Kidney epithelial cell (primary cell): ENCODE measurements around the gene SLAMF8. TPM values are rescaled to one million over a fixed set of nuclear protein-coding genes. Genes with fewer than 3 reads are reported as not detected.

Experiments
- DNase-seq: peaks from one replicate; pipeline ENCODE4 v3.0.0-alpha.2; 2010; ENCODE audit warnings: low read depth
- H3K27me3 ChIP-seq: 2 replicates; pipeline ENCODE4 v1.6.0; 2011; ENCODE audit warnings: low read length; ENCODE audit not compliant: control insufficient read depth, insufficient read depth
- H3K36me3 ChIP-seq: 2 replicates; pipeline ENCODE4 v1.5.1; 2011; ENCODE audit warnings: low read length; ENCODE audit not compliant: control insufficient read depth, insufficient read depth
- H3K4me3 ChIP-seq: 2 replicates; pipeline ENCODE4 v1.5.1; 2011; ENCODE audit warnings: low read depth, mild to moderate bottlenecking, control low read depth, low read length
- total RNA-seq: library from RNA; depleted of rRNA; stranded (reverse); fragments of >200 nt; gene quantifications from 2 replicates; pipeline ENCODE4 v1.2.3, GENCODE V29; 2015
- TF ChIP-seq, protein P1 (sequence below): IDR thresholded peaks from 2 replicates; pipeline ENCODE4 v1.5.1; 2011; ENCODE audit warnings: mild to moderate bottlenecking, moderate library complexity, low read length, control low read depth, inconsistent platforms; ENCODE audit not compliant: insufficient read depth, poor library complexity, severe bottlenecking

SLAMF8 gene
- total RNA-seq, 1 donor from 2014 or later, result 0.04 TPM

DNA sequence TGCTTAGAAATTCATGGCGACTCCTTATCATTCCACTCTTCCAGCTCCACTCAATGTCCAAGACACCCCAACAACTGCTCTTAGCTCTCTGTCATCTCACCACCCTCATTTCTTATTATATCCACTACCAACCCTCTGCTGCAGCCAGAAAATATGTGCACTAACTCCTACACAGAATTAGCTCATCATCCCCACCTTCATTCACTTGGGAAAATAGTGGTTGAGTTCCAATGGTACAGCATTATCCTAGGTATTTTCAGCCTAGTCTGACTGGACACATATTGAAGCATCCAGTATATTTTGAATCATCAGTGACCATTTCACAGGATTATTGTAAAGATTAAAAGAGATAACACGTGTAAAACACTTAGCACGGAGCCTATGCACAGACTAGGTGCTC is 52.5 kb downstream of the SLAMF8 start:
- Histone ChIP-seq H3K36me3 (no peaks in the 10 kb centered on the region), H3K4me3 (no peak overlapping the region), H3K27me3 (no peaks in the 10 kb centered on the region)
- TF ChIP-seq, protein P1, sequence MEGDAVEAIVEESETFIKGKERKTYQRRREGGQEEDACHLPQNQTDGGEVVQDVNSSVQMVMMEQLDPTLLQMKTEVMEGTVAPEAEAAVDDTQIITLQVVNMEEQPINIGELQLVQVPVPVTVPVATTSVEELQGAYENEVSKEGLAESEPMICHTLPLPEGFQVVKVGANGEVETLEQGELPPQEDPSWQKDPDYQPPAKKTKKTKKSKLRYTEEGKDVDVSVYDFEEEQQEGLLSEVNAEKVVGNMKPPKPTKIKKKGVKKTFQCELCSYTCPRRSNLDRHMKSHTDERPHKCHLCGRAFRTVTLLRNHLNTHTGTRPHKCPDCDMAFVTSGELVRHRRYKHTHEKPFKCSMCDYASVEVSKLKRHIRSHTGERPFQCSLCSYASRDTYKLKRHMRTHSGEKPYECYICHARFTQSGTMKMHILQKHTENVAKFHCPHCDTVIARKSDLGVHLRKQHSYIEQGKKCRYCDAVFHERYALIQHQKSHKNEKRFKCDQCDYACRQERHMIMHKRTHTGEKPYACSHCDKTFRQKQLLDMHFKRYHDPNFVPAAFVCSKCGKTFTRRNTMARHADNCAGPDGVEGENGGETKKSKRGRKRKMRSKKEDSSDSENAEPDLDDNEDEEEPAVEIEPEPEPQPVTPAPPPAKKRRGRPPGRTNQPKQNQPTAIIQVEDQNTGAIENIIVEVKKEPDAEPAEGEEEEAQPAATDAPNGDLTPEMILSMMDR, result no peak
- no peak for DNase-seq

DNA sequence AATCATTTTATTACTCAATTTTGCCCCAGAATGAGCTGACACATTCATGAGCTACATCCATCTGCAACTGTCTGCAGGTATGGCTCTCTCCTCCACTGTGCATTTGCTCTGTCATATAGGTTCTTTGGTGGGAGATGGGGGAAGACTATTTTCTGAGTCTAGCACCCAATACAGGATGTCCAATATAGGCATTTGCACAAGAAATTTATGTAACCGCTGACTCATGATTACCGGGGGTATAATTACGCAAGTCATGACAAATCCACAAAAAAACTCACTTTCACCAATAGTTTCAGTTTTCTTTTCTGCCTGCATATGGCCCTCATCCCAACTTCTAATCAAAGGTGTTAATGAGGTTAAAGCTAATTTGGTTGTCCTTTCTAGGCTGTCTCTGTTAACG is 53.3 kb downstream of the SLAMF8 start:
- Histone ChIP-seq H3K4me3 (no peak overlapping the region), H3K36me3 (no peaks in the 10 kb centered on the region)
- no peak for DNase-seq

GRCh38 chr1:159880430-159880829 is 53.8 kb downstream of the SLAMF8 start:
- no peaks in the 10 kb centered on the region for H3K27me3 ChIP-seq
- DNase-seq, result no peak
- TF ChIP-seq, protein P1, result no peak
- no peaks in the 10 kb centered on the region for H3K36me3 ChIP-seq
- no peak overlapping the region for H3K4me3 ChIP-seq

More for the DNA sequence above, 53.3 kb downstream of the SLAMF8 start:
- TF ChIP-seq, protein P1, result no peak
- no peaks in the 10 kb centered on the region for H3K27me3 ChIP-seq

- no peak overlapping the region for H3K4me3 ChIP-seq
- no peaks in the 10 kb centered on the region for H3K36me3 ChIP-seq
- TF ChIP-seq, protein P1, result no peak
- peak; percentile 100 for DNase-seq
- no peaks in the 10 kb centered on the region for H3K27me3 ChIP-seq
Measured at GRCh38 chr1:159881622-159882526, 55.2 kb downstream of the SLAMF8 start.

DNA sequence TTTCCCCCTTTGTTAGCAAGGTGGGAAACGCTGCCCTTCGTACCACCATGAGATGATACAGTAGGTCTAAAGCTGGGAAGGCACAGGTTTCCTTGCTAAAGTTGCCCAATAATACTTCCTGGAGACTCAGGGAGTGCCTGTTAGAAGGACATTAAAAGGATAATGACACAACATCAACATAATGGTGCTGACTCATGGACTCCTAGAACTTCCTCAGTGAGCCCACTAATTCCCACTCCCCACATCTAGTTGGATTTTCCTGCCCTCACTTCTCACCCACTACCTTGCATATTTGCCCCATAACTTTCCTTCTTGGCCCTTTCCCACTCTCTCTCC is 55.8 kb downstream of the SLAMF8 start:
- TF ChIP-seq, protein P1, result no peak
- no peaks in the 10 kb centered on the region for H3K36me3 ChIP-seq
- DNase-seq, result no peak
- no peaks in the 10 kb centered on the region for H3K27me3 ChIP-seq
- H3K4me3 ChIP-seq, result no peak overlapping the region

GRCh38 chr1:159883134-159883533 is 56.5 kb downstream of the SLAMF8 start:
- DNase-seq, result no peak
- no peaks in the 10 kb centered on the region for H3K36me3 ChIP-seq
- H3K27me3 ChIP-seq, result no peaks in the 10 kb centered on the region
- no peak overlapping the region for H3K4me3 ChIP-seq
- TF ChIP-seq, protein P1, result no peak
